ENCODE data around the gene CHCHD4.
"Not testable (repeated sequence)": the region's sequence is repeated elsewhere in the genome, so short reads cannot be mapped to it uniquely, and the experiment has no call there.

Gene CHCHD4

DNA sequence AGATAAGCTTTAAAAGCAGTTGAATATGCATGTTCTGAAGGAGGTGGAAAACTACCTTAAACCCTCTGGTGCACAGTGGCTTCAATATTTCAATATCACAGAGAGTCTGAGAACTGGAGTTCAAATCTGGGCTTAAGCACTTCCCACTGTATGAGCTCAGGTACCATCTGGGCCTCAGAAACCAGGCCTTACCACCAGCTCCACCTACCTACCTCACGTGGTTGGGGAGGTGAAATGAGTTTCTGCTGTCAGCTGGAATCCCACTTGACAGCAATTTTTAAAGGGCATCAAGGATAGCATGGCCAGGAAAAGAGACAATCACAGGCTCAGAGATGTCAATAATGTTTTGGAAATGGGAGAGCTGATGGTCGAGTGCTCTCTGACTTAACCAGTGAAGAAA lies 5.0 kb downstream of the CHCHD4 start:
- DNase-seq (ENCODE audit: low spot score): no peak

DNA sequence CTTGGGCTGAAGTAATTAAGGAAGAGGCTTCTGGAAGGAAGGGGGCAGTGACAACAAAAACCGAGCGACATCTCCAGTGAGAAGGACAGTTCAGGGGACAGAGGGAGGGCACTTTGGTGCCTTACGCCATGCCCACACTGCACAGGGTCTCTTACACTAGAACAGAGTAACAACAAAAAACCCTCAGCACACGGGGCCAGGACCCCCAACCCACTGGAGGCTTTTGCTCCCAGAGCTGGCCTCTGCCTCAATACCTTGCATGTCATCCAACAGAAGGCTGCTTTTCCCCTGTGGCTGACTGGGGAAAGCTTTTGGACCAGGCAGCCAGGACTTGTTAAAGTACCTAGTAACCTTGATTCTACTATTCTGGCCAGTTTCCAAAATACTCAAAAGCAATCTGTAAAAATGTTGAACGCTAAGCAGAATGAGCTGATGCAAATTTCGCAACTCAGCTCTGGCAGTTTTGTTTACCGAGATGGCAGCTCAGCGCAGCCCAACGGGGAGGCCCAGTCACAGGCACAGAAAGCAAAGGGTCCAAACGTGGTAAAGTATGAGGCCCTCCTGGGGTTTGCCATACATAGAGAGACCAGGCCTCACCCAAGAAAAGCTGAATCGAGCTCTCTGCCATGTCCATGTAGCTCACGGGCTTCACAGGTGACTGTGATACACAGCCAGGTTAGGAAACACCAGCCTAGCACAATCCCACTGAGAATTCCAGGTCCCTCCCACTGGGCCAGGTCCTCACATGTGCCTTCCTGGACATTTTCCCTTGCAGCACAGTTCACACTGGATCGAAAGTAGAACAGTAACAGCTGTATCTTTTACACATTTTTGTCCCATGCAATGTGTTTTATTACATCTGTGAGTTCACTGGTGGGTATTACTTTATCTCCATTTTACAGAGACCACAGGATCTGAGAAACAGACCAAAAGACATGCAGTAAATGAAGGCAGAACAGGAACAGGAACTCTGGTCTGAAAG lies 6.0 kb downstream of the CHCHD4 start:
- DNase-seq (ENCODE audit: low spot score): no peak

DNA sequence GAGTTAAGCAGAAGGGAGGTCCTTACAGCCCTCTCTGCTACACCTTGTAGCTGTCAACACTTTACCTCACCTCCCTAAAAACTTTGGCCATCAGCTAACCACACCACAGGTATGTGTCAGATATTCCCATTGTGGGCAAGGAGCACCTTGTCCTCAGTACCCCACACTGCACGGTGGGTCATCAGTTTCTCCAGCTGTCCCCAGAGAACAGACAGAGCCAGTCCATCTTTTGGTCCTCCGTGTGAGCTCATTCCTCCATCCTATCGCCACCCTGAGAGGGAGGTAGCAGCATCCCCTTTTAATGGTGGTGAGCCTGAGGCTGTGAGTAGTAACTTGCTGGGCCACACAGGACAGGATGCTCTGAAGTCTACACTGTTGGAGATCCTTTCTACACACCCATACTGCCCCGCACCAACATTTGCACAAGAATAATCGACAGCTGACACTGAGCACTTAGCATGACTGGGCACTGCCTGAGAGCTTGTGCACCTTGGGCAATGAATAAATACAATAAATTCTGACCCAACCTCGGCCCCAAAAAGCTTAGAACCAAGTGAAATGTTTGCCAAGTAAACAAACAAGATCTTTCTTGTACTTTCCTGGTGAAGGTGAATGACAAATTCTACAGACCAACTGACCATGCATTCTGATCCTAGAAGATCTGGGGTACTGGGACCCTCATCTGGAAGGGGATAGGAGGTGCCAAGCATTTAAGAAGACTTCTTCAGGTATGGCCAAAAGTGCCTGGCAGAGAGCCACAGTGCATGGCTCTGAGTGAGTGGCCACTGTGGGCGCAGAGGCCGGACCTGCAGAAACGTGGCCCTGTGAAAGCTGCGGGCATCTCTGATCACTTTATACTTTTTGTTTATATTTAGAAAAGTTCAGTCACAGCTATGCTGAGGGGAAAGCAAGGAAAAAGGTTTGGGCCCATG lies 6.9 kb downstream of the CHCHD4 start:
- no peak for DNase-seq (ENCODE audit: low spot score)

DNA sequence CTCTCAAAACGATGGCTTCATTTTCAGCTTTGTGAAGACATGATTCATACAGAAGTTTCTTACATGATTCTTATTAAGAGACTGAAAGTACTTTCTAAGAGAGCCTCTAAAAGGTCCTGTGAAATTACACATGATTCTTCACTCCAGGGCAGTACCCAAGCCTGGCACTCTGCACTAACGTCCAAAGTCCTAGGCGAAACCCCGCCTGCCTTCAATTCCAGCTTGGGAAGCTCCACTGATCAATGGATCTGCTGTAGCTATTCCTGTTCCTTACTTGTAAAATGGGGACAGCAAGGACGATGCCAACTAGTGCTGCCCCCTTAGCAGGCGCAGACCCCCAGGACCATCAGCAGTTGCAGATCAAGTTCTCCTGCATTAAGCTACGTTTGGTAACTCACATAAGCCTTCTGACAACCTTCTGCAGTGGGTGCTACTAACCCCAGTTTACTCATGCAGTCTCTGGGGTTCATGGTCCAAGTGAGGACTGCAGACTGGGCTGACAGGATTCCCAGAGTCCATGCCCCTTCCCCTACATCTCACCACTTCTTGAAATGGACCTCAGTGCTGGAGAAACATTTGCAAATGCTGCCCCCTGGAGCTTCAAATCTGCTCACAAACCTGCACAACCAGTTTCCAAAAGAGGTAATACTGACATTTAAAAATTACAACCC lies 10.6 kb downstream of the CHCHD4 start:
- DNase-seq (ENCODE audit: low spot score): no peak

DNA sequence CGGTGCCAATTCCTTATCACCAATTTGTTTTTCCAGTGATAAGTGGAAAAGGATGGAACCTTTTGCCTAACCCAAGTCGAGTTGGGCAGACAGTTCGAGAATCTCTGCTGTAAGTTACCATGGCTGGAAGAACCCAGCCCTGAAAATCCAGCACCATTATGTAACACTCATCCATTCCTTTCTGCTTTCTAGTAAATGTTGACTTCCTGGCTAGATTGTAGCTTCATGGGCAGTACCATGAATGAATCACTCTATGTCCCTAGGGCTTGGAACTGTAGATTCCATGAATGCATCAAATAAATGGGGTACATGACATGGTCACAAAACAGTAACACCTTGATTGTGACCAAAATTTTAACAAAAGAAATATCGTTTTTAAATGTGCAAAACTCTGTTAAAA lies 14.0 kb downstream of the CHCHD4 start:
- no peak for DNase-seq (ENCODE audit: low spot score)

DNA sequence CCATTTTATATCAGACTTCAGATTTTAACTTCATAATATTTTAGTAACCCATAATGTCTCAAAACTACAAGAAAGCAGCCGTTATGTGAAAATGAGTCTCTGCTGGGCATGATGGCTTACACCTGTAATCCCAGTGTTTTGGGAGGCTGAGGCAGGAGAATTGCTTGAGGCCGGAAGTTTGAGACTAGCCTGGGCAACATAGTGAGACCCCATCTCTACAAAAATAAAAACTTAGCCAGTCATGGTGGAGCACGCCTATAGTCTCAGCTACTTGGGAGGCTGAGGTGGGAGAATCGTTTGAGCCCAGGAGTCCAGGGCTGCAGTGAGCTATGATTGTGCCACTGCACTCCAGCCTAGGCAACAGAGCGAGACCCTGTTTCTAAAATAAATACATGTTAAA lies 14.8 kb downstream of the CHCHD4 start:
- DNase-seq (ENCODE audit: low spot score): not testable (repeated sequence)

DNA sequence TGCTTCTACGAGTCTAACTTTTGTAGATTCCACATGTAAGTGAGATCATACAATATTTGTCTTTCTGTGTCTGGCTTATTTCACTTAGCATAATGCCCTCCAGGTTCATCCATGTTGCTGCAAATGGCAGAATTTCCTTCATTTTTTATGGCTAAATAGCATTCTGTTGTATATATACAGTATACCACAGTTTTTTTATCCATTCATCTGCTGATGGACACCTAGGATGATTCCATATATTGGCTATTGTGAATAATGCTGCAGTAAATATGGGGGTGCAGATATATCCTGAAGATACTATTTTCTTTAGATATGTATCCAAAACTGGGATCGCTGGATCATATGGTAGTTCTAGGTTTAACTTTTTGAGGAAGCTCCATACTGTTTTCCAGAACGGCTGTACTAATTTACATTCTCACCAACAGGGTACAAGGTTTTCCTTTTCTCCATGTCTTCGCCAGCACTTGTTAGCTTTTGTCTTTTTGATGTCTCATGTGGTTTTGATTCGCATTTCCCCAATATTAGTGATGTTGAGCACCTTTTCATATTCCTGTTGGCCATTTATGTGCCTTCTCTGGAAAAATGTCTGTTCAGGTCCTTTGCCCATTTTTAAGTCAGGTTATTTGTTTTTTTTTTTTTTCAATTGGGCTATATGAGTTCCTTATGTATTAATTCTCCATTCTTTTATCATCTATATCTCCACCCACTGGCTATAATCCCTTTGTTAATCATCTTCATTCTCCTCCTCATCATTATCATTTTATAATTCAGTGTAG lies 26.9 kb downstream of the CHCHD4 start:
- DNase-seq (ENCODE audit: low spot score): no peak

DNA sequence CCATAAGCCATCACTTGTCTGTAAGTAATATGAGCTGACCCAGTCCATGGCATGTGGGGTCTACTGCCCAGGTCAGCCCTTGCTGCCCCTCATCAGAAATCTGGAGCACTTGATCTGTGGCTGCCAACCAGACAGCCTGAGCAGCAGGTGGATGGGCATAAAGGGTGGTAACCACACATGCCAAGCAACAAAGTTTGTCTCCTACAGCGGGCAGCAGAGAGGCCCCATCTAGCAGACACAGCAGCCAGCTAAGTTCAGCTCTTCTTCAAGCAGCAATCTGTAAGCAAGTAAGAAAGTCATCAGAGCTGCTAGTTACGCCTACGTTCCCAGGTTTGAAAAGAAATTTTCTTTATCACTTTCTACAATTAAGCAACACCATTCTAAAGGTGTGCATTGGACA lies 27.9 kb downstream of the CHCHD4 start:
- no peak for DNase-seq (ENCODE audit: low spot score)

DNA sequence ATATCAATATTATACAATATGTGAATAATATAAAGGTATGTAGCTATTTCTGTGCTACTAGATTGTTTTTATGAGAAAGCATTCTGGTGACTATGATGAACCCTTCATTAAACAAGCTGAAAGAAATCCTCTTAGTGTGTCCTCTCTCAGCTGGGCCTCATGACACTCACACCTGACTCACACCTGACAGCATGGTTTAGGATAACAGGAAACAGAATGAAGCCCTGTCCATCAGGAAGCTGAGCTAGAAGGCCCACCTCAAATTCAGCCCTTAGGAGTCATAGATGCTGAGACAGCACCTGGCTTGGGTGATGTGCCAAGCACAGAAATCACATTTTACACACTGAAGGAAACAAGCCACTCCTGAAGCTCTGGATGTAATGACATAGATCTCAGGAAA lies 30.8 kb downstream of the CHCHD4 start:
- no peak for DNase-seq (ENCODE audit: low spot score)

DNA sequence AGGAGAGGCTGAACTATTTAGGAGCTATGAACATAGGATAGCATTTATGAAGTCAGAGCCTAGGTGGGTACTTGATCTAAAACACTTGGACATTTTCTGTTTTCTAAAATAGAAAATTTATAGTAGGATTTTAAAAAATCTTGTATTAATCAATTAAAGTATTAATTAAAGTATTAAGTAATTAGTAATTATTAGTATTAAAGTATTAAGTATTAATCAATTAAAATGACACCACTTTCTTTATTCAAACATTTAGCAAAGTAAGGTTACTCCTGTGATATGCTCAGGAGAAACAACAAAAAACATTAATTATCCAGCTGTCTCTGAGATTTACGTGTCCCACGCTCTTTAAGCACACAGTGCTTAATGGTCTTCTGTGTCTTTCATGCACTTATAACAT lies 32.2 kb downstream of the CHCHD4 start:
- no peak for DNase-seq (ENCODE audit: low spot score)

DNA sequence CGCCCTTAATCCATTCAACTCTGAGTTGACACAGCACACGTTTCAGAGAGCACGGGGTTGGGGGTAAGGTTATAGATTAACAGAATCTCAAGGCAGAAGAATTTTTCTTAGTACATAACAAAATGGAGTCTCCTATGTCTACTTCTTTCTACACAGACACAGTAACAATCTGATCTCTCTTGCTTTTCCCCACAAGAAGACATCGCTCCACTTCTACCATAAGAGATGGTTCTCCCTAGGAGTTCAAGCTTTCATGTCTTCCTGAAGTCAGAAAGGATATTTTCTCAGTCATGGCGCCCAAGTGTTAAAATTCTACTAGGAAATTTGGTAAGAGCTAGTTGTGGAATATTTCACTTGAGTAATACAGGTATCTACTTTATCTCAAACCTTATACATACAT lies 32.7 kb downstream of the CHCHD4 start:
- DNase-seq (ENCODE audit: low spot score): not testable (repeated sequence)

DNA sequence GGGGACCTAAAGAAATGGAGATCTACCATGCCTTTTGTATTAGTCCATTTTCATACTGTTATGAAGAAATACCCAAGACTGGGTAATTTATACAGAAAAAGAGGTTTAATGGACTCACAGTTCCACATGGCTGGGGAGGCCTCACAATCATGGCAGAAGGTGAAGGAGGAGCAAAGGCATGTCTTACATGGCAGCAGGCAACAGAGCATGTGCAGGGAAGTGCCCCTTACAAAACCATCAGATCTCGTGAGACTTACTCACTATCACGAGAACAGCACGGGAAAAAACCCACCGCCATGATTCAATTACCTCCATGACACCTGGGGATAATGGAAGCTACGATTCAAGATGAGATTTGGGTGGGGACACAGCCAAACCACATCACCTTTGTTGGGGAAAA lies 37.2 kb downstream of the CHCHD4 start:
- not testable (repeated sequence) for DNase-seq (ENCODE audit: low spot score)

DNA sequence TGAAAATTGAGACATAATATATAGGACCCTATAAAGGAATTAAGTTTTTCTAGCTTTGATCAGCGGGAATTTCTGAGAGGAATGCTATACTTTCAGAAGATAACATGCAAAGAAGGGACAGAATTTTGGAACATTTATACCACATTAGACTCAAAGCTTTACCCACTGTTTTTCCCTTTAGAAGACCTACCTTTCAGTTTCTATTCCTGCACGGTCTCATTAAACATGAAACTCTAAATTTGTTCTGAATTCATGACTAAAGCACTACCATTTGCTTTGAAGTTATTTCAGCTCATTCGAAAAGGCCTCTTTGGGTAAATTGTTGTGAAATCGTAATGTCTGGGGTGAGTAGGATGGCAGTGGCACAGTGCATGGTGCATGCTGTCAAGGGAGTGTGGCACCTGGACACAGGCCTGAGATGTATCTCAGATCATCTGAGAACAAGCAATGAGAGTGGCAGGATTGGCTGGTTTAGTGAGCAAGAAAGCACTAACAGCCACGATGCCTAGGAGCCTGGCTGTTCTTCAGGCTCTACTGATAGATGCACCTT lies 42.5 kb downstream of the CHCHD4 start:
- no peak for DNase-seq (ENCODE audit: low spot score)

DNA sequence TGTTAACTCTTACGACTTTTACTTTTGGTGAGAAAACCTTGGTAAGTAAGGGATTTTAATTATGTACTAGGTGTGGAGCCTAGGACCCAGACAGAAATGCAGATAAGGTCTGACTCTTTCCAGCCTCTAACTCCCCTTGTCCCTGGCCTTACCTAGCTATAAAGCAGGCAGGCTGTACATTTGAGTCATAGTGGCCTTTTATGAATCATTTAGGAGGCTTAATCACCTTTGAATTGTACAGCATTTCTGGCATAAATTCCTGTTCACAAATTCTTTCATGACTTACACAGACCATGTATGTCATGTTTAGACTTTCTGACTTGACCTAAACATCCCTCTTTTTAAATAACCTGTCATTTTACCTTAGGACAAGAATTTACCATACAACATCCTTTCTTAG lies 47.4 kb downstream of the CHCHD4 start:
- no peak for DNase-seq (ENCODE audit: low spot score)

DNA sequence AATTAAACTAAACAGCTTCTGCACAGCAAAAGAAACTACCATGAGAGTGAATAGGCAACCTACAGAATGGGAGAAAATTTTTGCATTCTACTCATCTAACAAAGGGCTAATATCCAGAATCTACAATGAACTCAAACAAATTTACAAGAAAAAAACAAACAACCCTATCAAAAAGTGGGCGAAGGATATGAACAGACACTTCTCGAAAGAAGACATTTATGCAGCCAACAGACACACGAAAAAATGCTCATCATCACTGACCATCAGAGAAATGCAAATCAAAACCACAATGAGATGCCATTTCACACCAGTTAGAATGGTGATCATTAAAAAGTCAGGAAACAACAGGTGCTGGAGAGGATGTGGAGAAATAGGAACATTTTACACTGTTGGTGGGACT lies 49.4 kb downstream of the CHCHD4 start:
- DNase-seq (ENCODE audit: low spot score): not testable (repeated sequence)

DNA sequence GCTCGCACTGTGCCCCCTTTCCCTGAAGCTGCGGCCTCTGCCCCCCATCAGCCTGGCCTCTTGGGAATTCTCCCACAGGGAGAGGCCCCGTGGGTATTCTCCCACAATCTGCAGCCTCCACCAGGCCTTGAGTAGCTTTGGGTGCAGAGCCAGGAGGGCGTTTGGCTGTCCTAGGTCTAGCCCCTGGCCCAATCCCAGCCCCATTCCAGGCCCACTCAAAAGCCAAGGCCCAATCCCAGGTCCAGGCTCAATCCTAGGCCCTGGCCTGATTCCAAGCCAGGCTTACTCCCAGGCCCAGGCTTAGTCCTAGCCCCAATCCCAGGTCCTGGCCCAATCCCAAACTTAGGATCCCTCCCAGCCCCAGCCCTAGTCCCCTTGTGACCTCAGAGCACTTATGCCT lies 59.8 kb downstream of the CHCHD4 start:
- DNase-seq (ENCODE audit: low spot score): no peak

DNA sequence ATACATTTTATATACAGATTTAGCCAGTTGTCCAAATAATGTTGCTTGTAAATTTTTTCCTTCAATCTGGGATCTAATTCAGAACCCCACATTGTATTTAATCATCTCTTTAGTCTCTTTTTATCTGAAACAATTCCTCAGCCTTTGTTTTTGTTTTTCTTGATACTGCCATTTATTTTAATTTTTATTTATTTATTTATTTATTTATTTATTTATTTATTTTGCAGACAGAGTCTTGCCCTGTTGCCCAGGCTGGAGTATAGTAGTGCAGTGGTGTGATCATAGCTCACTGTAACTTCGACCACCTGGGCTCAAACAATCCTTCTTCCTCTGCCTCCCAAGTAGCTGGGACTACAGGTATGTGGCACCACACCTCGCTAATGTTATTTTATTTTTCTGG lies 61.5 kb downstream of the CHCHD4 start:
- DNase-seq (ENCODE audit: low spot score): no peak

All from CD4-positive, alpha-beta T cell treated with Interleukin-2 at 100 ng/mL for 4 hours (primary cell).